Nephron (organoid): ENCODE data around the gene LDB1.

ENCODE experiments used
- H3K27ac Mint-ChIP-seq, 3 experiments: 2 replicates each; pipeline ENCODE4 v1.8.0; 2020; ENCODE audit warnings: mixed read lengths in 3 of 3, mild to moderate bottlenecking in 2 of 3, moderate library complexity in 1 of 3
- H3K27me3 Mint-ChIP-seq: 2 replicates; pipeline ENCODE4 v1.8.0; 2021; ENCODE audit warnings: low read depth, mild to moderate bottlenecking, moderate library complexity, mixed read lengths
- H3K36me3 Mint-ChIP-seq: 2 replicates; pipeline ENCODE4 v1.8.0; 2020; ENCODE audit warnings: low read depth, mixed read lengths
- H3K4me1 Mint-ChIP-seq: 2 replicates; pipeline ENCODE4 v1.8.0; 2020; ENCODE audit warnings: mixed read lengths
- H3K4me3 Mint-ChIP-seq, 3 experiments: 2 replicates each; pipeline ENCODE4 v1.8.0; 2020; ENCODE audit warnings: mild to moderate bottlenecking in 3 of 3, mixed read lengths in 3 of 3, moderate library complexity in 2 of 3
- H3K9me3 Mint-ChIP-seq: 2 replicates; pipeline ENCODE4 v1.8.0; 2020; ENCODE audit warnings: mixed read lengths
- CTCF ChIP-seq, 3 experiments: fragments of 200-600 bp; sonication (generic); IDR thresholded peaks; one replicate each; pipeline ENCODE4 v1.5.0; 2021; ENCODE audit warnings: antibody characterized with exemption in 3 of 3; ENCODE audit not compliant: unreplicated experiment in 3 of 3

LDB1 gene

GRCh38 chr10:102102421-102102820, 17.7 kb downstream of the LDB1 start:
- H3K27ac Mint-ChIP-seq: no peak overlapping the region
- H3K36me3 Mint-ChIP-seq: peaks cover 24% of the 10 kb centered on the region
- no peak for TF ChIP-seq CTCF (IDR thresholded peaks at IDR 0.05; ENCODE audit: unreplicated experiment in 3 of 3)
- no peaks in the 10 kb centered on the region for H3K27me3 Mint-ChIP-seq
- no peak overlapping the region for H3K4me3 Mint-ChIP-seq
- H3K4me1 Mint-ChIP-seq: no peaks in the 10 kb centered on the region
- H3K9me3 Mint-ChIP-seq: no peaks in the 10 kb centered on the region

GRCh38 chr10:102101152-102101551, 19.0 kb downstream of the LDB1 start:
- TF ChIP-seq CTCF (IDR thresholded peaks at IDR 0.05; ENCODE audit: unreplicated experiment in 3 of 3): no peak
- H3K9me3 Mint-ChIP-seq: no peaks in the 10 kb centered on the region
- H3K27ac Mint-ChIP-seq: no peak overlapping the region
- no peaks in the 10 kb centered on the region for H3K27me3 Mint-ChIP-seq
- peaks cover 22% of the 10 kb centered on the region for H3K36me3 Mint-ChIP-seq
- no peaks in the 10 kb centered on the region for H3K4me1 Mint-ChIP-seq
- H3K4me3 Mint-ChIP-seq: no peak overlapping the region

- no peaks in the 10 kb centered on the region for H3K27me3 Mint-ChIP-seq
- no peak overlapping the region for H3K4me3 Mint-ChIP-seq
- no peaks in the 10 kb centered on the region for H3K4me1 Mint-ChIP-seq
- no peaks in the 10 kb centered on the region for H3K9me3 Mint-ChIP-seq
- H3K36me3 Mint-ChIP-seq: peaks cover 28% of the 10 kb centered on the region
- H3K27ac Mint-ChIP-seq: no peak overlapping the region
- TF ChIP-seq CTCF (IDR thresholded peaks at IDR 0.05; ENCODE audit: unreplicated experiment in 3 of 3): no peak
Measured at GRCh38 chr10:102096449-102096848, 23.7 kb downstream of the LDB1 start.

- no peak for TF ChIP-seq CTCF (IDR thresholded peaks at IDR 0.05; ENCODE audit: unreplicated experiment in 3 of 3)
- H3K36me3 Mint-ChIP-seq: peaks cover 19% of the 10 kb centered on the region
- H3K4me1 Mint-ChIP-seq: no peaks in the 10 kb centered on the region
- H3K27me3 Mint-ChIP-seq: no peaks in the 10 kb centered on the region
- no peak overlapping the region for H3K4me3 Mint-ChIP-seq
- H3K9me3 Mint-ChIP-seq: no peaks in the 10 kb centered on the region
- H3K27ac Mint-ChIP-seq: no peak overlapping the region
Measured at GRCh38 chr10:102090772-102091171, 29.4 kb downstream of the LDB1 start.

- H3K9me3 Mint-ChIP-seq: no peaks in the 10 kb centered on the region
- no peak overlapping the region for H3K4me3 Mint-ChIP-seq
- H3K27ac Mint-ChIP-seq: no peak overlapping the region
- no peaks in the 10 kb centered on the region for H3K4me1 Mint-ChIP-seq
- TF ChIP-seq CTCF (IDR thresholded peaks at IDR 0.05; ENCODE audit: unreplicated experiment in 3 of 3): no peak
- H3K36me3 Mint-ChIP-seq: peaks cover 6% of the 10 kb centered on the region
- no peaks in the 10 kb centered on the region for H3K27me3 Mint-ChIP-seq
Measured at GRCh38 chr10:102086196-102086595, 34.0 kb downstream of the LDB1 start.

GRCh38 chr10:102085336-102085735, 34.8 kb downstream of the LDB1 start:
- Mint-ChIP-seq H3K9me3 (no peaks in the 10 kb centered on the region), H3K4me1 (no peaks in the 10 kb centered on the region), H3K4me3 (no peak overlapping the region), H3K36me3 (peaks cover under 1% of the 10 kb centered on the region), H3K27ac (no peak overlapping the region), H3K27me3 (no peaks in the 10 kb centered on the region)
- TF ChIP-seq CTCF (IDR thresholded peaks at IDR 0.05; ENCODE audit: unreplicated experiment in 3 of 3): no peak
